Stimulated activated CD4-positive, alpha-beta T cell treated with anti-CD3 and anti-CD28 coated beads, Interleukin-1b, Interleukin-23, amount 100 ng/mL, for 24 hours (primary cell): Measurements from ENCODE around the gene TPK1.

Experiments
- DNase-seq, 4 experiments: peaks; one replicate each; pipeline ENCODE4 v3.0.0-alpha.2; 2020; ENCODE audit warnings: low read depth in 4 of 4, low spot score in 1 of 4

Gene TPK1

DNA sequence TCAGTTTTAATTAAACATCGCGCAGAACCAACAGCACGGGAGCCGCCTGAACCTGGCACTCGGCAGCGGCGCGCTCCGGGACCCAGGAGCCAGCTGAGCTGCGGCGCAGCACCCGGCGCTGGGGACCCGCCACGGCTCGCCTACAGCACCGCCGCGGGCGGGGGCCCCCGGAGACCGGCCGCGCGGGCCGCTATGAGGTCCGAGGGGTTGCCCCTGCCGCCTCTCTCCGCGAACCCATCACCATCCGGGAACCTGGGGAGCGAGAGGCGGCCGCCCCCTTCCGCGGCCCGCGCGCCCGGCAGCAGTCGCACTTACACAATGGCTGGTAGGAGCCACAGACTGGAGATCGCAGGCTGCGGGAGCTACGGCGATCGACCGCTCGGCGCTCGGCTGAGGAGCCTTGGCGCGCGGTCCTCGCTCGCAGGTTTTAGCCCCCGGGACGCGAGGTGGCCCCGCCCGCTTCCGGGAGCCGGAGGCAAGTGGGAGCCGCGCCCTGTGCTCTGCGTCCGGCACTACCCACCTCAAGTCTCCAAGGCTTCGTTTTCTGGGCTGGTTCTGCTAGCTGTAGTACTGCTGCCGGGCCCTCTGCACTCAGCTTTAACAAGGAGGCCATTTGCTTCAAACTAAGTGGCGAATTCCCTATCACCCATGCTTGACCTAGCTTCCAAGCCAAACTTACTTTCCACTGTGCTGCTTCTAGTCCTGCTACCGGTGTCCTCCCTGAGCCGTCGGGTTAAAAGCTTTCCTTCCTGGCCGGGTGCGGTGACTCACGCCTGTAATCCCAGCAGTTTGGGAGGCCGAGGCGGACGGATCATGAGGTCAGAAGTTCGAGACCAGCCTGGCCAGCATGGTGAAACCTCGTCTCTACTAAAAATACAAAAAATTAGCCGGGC, at the start of gene TPK1:
TSS of gene TPK1 (minus strand) at position 402 of the 893 bp plus-strand sequence. CDS start 451 bp downstream, outside the sequence.
- DNase-seq = peak; percentile 65 to 83 (median 76)

- DNase-seq = no peak
Measured at GRCh38 chr7:144885478-144885877, 49.6 kb upstream of the TPK1 start.

DNA sequence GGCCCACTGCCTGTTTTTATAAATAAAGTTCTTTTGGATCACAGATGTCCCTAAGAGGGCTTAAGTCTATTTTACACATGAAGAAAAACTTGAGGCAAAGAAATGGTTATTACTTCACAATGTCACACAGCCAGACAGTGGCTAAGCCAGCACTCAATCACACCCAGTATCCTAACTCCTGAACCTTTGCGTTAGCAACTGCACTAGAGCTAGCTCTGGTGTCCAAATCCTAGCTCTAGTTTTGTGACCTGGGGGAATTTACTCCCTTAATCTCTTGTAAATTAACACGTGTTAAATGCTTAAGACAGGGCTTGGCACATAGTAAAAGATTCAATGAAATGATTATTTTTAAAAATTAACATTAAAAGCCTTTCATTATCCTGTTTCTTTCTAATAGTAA, 49.0 kb upstream of the TPK1 start:
- no peak for DNase-seq

- no peak for DNase-seq
Measured at GRCh38 chr7:144873316-144873845, 37.5 kb upstream of the TPK1 start.

GRCh38 chr7:144869082-144869481, 33.2 kb upstream of the TPK1 start:
- no peak for DNase-seq

GRCh38 chr7:144866189-144866588, 30.3 kb upstream of the TPK1 start:
- no peak for DNase-seq

GRCh38 chr7:144863320-144863647, 27.4 kb upstream of the TPK1 start:
- no peak for DNase-seq

GRCh38 chr7:144862612-144863319, 26.9 kb upstream of the TPK1 start:
- no peak for DNase-seq

DNA sequence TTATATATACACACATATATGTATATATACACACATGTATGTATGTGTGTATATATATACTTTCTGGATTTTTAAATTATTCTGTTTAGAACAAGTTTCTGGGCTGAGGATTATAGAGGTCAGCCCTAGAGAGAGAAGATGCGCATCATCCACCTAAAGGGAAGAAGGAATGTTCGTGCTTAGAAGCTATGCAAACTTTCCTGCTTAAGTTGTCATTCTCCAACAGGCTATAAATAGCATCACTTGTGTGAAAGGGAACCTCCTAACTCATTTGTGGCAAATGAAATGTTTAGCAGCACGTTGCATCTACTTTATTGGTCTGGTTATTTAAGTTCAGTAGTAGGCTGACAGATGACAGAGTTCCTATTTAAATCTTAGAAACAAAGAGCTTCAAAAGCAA, 23.9 kb upstream of the TPK1 start:
- no peak for DNase-seq

DNA sequence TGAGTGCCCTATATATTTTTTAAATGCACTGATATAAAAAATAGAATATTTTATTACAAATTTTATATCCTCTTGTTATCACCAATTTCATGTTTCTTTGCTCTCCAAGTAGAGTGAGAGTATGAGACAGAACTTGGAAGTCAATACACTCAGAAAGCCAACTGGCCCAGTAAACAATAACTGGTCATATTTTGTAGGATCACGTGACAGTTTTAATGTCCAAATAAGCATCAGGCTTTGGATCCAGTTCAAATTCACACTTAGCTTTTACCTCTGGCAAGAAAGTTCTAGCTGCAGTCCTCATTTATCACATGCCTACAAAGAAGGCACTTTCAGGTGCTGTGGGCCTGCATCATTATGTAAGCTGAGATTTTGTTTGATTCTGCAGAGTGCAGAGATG, 21.6 kb upstream of the TPK1 start:
- no peak for DNase-seq

DNA sequence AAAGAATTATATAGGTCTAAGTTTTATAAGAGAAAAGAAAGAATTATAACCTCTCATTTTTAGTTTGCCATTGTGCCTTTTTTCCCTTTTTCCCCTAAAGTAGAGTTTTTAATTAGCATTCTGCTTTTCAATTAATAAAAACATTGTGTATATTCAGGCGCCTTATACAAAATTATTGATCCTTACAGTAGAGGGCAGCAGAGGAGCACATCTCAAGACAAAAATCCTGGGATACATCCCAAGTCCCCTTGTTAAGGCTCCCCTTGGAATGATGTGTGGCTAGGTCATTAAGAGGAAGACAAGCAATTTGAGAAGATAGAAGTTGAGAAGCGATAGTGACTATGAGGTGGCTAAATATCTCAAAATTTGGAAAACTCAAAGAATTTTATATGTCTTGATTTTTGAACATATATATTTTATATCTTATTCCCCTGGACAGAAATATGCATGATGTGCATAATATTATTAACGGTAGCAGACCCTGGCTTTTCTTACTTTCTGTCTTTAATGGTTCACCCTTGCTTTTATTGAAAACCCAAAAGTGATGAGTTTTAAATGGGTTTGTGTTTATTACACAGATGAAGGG, 19.1 kb upstream of the TPK1 start:
- DNase-seq = no peak

- DNase-seq = no peak
Measured at GRCh38 chr7:144853542-144853941, 17.7 kb upstream of the TPK1 start.

GRCh38 chr7:144848078-144848477, 12.2 kb upstream of the TPK1 start:
- no peak for DNase-seq

DNA sequence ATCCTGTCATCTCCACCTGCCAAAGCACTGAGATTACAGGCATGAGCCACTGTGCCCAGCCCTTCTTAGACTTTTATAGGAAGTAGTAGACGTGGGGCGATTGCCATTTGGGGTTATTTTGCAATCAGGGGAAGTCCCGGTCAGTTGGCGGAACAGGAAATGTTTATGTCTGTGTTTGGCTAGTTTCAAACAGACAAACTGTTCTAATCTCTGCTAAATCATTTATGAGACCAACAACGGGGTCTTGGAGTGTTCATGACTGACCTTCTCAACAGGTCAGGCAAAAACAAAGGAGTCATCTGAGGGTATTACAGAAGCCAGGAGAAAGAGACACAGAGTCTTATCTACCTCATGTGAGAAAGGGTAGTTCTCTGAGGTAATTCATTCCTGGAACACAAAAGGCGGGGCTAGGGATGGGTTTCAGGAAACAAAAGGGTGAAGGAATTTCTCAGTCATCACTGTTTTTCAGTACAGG, 6.6 kb upstream of the TPK1 start:
- DNase-seq = no peak

- no peak for DNase-seq
Measured at GRCh38 chr7:144836545-144836842, 641 bp upstream of the TPK1 start.

DNA sequence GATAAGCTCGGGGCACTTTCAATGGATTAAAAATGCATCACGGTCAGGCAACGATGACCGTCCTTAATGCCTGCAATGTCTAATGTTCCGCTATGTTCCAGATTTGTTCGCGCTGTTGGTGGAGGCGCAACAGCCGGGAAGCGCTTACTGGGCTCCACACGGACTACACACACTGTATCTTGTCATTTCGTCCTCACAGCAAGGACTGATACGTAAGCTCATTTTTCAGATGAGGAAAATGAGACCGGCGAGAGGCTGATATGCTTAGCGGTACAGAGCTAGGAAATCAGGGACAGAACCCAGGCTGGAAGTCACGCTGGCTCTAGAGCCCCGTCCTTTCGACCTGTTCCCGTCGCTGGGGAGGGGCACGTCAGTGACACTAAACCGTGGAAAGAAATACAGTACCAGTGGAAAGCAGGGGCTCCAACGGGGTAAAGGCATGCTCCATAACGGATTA, 670 bp downstream of the TPK1 start:
- DNase-seq = peak in 2 of 4 experiments; percentile 26 to 46

- DNase-seq = peak in 1 of 4 experiments; percentile 22
Measured at GRCh38 chr7:144834641-144835144, 1.2 kb downstream of the TPK1 start.

- DNase-seq = no peak
Measured at GRCh38 chr7:144830811-144831210, 5.0 kb downstream of the TPK1 start.

GRCh38 chr7:144830024-144830785, 5.6 kb downstream of the TPK1 start:
- DNase-seq = no peak

GRCh38 chr7:144827621-144828020, 8.2 kb downstream of the TPK1 start:
- DNase-seq = no peak

GRCh38 chr7:144826208-144826607, 9.6 kb downstream of the TPK1 start:
- no peak for DNase-seq
